ENCODE measurements around the gene LMOD3.

Gene LMOD3

DNA sequence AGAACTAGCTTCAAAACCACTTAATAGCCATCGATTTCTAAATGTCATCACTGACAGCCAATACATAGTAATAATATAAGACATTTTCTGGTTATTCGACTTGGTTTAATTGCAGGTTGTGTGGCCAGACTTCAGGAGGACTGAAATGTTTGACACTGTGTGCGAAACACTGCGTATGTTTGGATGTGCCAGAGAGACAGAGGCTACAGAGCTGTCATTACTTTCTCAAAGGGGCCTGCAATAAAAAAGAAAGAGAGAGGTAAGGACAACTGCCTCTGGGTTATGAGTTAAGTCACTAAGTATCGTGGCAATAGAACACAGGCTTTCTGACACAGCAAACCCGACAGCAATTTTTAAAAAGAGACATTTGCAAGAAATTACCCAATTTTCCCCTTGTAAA is 882 bp downstream of the LMOD3 start:
- no peak for DNase-seq

DNA sequence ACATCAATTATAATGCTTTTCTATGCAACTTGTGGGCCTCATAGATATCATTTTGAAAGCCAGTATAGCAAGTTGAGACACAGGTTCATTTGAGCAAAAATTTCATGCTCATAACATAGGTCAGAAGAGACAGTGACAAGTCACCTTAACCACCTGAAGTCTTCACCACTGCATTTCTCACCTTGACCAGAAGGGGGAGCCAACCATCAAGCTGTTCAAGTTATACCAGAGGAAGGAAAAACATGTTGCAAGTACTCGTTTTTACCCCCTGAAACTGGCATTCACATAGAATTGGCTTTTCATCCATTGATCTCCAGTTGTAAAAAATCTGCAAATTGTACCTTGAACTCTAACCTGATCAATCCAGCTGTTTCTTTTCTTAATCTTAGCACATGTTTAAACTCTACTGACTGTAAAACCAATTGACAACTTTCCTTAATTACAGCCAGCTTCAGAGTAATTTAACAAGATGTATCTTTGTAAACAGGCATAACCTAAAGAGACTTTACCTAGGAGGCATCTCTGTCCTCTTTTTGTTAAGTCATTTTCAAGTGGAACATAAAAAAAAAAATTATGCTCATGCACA is 1.4 kb downstream of the LMOD3 start:
- DNase-seq = peak; percentile 63 to 77 (median 73)

DNA sequence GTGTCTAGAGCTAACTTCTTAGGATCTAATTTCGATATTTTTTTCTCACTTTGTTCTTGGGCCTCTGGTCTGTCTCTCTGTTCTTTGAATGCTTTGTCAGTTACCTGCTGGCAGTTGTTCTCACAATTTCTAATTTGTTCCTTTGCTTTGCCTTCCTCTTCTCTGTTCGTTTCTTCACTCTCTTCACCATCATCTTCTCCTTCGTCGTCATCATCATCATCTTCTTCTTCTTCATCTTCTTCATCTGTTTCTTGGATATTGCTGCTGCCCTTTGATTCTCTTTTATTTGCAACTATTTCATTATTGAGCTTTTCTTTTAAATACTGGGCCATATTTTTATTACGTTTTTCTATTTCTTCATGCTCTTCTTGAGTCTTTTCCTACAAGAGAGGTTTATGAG is 2.7 kb downstream of the LMOD3 start:
- no peak for DNase-seq

DNA sequence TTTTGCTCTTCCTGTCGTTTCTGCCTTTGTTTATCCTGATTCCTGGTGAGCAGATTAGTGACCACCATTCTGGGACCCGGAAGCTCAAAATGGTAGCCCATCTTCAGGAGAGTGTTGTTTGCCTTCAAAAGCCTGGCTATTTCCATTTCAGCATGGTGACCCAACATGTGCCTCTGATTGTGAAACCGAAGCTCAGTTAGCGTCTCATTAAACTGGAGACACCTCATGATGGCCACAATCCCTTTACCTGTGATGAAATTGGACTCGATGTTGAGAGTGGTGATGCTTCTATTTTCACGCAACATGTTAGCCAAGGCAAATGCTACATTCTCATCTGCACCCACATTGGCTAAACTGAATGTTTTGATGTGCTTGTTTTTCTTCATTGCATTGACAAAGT is 3.3 kb downstream of the LMOD3 start:
- DNase-seq = no peak

DNA sequence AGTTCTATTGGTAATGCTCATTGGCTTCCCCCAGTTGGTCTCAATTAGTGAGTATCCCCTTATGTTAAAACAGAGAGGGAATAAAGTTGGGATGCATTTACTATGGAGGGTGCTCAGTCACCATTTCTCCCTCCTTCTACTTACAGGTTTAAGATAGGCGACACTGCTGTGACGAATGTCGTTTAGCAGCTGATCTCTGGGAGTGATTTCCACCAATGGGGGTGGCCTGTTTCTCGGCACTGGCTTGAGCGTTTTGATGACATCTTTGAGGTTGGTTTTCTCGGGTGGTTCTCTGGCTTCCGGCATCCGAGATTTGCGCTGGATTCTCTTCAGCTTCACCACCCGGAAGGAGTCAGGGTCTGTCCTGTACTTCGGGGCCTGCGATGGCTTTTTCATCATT is 3.8 kb downstream of the LMOD3 start:
- no peak for DNase-seq

DNA sequence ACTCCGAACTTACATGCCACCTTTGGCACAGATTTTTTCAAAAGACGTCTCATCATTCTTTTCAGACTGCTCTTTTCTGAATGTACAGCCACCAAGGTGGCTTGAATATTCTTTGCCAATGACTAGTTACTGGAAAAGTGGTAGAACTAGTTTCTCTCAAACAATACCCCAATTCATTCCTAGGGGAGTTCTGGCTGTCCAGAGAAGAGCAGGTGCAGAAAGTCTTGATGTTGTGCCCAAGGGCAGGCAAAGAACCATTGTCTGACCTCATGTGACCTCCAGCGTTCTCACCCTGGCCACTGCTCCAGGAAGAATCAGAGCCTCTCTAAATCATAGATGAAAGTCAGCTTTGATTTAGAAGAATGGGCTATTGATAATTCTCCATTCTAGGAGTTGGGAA is 5.5 kb downstream of the LMOD3 start:
- no peak for DNase-seq

DNA sequence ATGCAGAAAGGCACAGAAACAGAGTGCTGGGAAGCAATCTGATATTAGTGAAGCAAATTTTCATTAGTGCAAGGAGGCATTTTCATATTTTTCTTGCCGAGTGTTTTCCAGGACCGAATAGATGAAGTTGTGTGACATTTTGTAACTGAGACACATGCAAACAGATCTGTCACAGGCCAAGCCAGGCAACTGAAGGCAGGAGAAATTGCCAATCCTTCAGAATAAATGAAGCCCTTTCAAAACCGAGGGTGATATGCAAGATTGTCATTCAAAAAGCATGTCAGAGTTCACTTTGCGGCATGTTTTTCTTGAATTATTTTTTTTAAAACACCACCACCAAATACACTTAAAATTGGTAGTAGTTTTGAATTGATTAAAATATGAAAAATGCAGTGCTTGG is 6.2 kb downstream of the LMOD3 start:
- DNase-seq = no peak

DNA sequence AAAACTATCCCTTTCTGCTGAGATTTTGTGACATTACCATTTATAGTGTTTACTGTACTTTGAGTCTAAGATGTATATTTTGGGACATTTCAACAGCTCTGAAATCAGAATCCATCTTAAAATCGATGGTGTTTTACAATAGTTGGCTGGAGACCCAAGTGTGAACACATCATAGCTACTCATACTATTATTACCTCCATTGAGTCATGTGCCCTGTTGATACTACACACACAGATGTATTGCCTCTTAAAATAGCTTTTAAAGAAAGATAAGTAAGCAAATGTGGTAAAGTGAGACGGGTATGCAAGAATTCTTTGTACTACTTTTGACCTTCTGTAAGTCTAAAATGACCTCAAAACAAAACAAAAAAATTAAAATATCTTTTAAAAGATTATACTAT is 6.7 kb downstream of the LMOD3 start:
- no peak for DNase-seq

DNA sequence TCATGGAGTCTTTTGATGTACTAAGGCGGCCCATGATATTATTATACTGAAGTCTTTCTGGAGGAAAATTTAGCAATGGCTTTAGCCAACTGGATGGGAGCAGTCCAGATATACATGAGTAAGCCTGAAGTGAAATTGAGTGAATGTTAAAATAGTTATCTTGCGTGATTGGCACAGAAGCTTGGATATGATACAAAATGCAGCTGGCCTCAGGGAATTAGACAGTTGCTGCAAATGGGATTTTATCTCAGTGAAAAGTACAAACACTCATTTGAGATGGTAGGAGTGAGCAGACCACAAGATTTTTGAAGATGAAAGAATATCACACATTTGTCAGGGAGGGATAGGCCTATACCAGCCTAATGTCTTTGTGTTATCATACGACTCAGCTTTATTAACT is 8.9 kb downstream of the LMOD3 start:
- DNase-seq = no peak

DNA sequence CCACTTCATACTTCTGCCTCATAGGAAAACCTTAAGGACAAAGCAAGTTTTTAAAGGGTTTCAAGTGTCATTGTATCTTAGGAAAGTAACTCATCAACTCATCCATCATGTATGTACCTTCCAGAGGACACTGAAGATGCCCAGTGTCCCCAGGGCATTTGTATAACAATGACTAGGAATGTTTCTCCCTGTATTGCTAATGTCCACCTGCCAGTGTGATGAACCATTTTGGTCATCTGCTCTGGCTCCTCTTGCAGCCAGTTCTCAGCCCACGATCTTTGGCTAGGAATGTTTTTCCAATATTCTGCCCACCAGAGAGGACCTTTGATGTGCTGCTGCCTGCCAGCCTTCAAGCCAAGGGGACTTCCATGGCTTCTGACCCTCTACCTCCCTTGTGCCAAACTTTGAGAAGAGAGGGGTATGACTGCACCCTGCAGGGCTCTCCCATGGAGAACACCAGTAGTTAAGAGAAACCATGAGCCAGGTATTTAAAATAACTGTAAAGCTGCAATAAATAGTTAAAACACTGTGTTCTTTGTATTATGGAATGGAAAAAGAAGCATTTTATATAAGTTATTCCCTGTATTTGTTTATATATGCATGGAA is 11.4 kb downstream of the LMOD3 start:
- no peak for DNase-seq

DNA sequence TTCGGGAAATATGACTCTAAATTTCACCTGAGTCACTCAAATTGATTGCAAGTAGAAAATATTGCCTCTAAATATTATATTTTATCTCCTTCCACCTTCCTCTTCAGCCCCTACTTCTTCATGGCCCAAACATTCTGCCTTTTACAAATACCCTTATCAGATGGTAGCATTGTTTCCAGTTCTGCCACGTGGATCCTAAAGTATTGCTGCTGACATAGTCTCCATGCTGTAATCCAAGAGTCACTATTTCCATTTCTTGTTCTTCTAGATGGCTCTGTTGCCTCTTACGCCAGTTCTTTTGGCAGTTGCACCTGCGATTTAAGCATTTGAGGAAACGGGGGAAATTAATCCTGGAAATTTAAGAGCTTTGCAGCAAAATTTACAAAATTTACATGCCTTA is 13.6 kb downstream of the LMOD3 start:
- DNase-seq = no peak

DNA sequence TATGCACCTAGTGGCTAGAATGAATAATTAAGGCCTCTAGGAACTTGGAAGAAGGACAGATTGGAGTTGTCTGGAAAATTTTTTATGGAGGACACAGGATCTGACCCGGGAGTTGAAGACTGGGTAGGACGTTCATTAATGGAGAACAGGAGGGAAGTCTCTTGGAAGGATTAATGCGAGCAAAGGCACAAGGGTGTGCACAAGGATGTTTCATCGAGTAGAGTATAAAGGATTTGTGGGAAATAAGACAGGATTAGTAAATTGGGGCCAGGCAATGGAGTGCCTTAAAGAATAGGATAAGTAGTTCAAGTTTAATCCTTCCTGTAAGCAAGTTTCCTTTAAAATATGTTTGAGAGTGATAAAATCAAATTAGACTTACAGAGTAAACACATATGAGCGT is 14.6 kb downstream of the LMOD3 start:
- DNase-seq = no peak

DNA sequence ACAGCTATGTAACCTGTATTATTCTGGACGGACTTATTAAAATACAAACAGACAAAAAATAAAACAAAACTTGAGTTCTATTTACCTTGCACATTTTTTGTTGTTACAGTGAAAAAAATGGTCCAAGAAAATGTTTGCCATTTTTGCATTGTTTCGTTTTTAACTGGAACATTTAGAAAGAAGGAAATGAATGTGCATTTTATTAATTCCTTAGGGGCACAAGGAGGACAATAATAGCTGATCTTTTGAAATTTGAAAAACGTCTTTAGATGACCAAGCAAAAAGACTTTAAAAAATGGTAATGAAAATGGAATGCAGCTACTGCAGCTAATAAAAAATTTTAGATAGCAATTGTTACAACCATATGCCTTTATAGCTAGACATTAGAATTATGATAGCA is 17.1 kb downstream of the LMOD3 start:
- no peak for DNase-seq

DNA sequence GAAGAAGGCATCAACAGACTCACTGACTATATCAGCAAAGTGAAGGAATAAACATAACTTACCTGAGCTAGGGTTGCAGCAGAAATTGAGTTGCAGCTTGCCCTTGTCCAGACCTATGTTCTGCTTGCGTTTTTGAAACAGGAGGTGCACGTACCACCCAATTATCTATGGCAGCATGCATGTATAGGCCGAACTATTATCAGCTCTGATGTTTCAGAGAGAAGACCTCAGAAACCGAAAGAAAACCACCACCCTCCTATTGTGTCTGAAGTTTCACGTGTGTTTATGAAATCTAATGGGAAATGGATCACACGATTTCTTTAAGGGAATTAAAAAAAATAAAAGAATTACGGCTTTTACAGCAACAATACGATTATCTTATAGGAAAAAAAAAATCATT is 17.8 kb downstream of the LMOD3 start:
- no peak for DNase-seq

DNA sequence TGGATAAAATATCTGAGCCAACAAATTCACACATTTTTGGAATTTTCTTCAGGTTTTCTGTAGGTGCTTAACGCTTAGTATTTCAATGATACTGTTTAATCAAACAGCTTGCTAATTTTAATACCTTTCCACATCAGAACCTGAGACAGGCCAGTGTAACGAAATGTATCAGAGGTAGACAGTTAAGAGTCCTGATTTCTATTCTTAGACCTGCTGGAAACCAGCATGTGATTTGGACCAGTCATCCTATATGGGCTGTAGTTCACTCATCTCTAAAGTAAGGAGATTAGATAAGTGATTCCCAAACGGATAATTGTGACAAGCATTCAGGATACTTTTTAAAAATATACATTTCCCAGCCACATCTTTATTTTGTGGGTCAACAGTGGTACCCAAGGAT is 19.3 kb downstream of the LMOD3 start:
- DNase-seq = no peak

DNA sequence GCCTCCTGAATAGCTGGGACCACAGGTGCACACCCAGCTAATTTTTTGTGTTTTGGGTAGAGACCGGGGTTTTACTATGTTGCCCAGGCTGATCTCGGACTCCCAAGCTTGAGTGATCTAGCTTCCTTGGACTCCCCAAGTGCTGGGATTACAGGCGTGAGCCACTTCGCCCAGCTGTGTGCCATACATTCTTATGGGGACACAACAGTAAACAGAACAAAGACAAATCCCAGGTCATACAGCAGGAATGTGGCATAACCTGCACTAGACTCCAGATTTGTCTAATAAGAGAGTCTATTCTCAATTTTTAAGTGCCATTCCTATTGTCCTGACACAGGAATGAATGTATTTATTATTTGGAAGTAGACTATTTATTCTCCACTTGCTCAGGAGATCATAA is 20.0 kb downstream of the LMOD3 start:
- DNase-seq = no peak

DNA sequence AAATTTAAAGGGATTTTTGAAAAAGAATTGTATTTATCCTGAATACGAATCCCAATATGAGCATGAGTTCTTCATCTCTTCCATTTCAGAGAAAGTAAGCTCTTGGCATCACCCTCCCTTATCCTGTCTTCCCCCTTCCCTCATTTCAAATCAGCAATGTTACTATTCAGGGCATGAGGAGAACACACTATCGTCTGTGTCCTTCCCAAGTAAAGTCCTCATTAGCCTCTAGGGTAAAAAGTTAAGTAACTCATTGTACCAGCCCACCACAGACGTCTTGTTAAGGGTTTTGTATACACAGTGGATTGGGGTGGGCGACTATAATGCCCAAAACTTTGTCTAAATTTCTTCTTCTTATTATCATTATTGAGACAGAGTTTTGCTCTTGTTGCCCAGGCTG is 22.8 kb downstream of the LMOD3 start:
- DNase-seq = no peak

DNA sequence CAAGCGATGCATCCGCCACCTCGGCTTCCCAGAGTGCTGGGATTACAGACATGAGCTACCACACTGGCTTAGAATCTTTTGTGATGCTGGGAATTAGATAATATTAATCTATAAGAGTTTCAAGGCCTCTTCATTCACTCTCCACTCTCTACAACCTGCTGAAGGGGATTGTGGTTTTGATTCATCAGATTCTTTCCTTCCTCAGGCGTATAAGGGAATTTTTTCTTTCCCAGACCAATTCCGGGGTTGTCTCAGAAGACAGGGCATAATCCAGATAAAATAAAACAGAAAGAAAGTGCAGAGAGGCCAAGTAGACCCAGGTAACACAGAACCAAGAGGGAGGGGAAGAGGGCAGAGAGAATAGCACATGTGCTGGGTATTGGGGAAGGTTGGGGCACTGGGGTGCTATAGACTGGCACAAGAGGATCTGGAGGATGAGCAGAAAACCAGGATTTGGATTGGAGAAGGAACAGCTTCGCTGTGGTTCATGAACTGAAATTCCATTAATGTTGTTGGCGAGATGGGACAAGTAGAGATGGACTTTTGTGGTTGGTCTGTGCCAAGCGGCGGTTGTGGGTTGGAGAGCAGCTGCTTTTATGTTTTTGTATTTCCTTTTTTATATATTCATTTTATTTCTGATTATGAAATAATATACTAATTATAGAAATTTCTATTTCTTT is 24.8 kb downstream of the LMOD3 start:
- no peak for DNase-seq

DNA sequence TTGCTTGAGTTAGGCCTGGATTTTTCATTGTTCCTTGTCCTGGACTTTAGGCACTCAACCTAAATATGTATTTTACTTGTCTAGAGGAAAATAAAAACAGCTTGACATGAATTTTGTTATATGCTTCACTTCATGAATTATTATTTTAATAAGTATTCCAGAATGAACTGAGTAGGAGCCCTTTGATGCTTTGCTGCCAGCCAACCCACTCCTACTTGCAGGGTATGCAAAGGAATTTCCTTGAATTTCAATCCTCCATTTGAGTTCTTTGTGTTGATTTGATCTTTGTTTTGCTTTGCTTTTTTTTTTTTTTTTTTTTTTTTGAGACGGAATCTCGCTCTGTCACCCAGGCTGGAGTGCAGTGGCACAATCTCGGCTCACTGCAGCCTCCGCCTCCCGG is 26.1 kb downstream of the LMOD3 start:
- no peak for DNase-seq

DNA sequence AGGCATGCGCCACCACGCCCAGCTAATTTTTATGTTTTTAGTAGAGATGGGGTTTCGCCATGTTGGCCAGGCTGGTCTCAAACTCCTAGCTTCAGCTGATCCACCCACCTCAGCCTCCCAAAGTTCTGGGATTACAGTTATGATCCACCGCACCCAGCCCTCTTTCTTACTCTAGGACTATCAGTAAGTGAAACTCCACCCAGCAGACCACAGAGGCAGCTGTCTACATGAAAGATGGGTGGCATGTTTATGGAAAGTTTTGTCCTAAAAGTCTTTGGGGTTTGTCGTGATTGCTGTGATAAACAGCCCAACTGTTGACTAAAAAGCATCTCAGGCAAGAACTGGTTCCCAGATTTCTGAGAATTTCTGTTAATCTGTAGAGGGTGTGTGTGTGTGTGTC is 26.8 kb downstream of the LMOD3 start:
- DNase-seq = no peak

DNA sequence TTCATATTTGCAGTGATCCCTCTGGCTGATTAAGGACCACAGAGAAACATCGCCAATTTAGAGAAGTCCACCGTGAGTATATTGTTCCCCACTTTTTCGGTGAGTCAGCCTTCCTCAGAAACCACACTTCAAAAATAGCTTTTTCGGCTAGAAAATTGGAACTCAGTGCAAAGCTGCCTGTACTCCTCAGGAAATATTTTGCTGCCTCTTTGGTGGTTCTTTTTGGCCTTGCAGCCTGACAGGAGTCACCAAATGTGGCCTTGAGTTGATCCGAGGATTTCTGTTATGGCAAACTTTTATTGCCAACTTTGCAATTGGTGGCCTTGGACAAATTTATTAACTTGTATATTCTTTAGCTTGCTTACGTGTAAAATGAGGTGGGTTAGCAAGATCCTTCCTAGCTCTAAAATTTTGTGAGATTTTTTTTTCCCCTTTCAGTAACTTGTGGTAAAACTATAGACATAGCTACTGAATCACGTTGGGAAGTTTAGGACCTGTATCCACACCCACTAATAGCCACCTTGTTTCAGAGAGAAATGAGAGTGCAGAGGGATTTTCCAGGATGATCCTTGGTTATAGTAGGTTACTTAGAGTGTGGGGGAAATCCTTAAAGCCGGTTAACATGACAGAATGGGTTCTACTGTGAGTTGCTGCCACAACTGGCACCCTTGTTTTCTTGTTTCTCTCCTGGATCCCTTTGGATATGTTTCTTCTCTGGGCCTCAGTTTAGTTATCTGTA is 27.8 kb downstream of the LMOD3 start:
- peak; percentile 62 to 80 (median 79) for DNase-seq

DNA sequence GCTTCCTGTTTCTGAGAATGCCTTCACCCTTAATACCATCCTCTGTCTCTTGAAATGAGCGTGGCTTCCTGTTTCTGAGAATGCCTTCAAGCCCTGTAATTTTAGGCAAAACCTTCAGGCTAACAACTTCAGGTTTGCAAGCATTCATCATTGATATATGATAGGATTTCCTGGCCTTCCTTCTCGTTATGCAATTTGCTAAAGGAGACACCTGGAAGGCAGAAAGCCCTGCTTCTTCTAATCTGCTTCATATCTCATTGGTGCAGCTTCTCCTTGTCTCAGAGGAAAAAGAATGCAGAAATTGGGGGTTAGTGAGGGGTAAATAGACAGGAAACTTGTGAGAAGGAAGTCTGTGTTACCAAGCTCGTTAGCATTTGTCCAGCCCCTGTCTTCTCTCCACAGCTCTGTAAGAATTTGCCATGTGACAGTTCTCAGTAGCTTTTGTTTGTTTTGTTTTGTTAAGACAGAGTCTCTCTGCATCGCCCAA is 30.3 kb downstream of the LMOD3 start:
- DNase-seq = peak in 2 of 3 donors; percentile 46 to 53

DNA sequence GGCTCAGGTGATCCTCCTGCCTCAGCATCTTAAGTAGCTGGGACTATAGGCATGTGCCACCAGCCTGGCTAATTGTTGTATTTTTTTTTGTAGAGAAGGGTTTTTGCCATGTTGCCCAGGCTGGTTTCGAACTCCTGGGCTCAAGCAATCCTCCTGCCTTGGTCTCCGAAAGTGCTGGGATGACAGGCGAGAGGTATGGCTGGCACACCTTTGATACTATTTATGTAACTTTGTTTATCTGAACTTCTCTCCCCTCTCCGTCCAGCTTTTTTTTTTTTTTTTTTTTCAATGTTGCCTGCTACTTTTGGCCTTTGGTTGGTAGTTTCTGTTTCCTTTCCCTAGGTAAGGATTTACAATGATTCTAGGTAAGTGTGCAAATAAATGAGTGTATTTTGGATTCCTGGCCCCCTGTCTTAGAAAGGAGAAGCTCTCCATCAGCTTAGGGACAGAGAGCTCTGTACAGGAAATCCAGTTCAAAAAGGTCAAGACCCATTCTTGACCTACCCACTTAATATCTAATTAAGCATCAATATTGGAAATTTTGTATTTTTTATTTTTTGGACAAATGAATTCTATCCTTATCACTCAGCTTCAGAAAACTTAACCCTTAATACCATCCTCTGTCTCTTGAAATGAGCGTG is 30.9 kb downstream of the LMOD3 start:
- DNase-seq = no peak

Data from suppressor macrophage treated with lipopolysaccharide for 1 hour (primary cell).